Neural cell (in vitro differentiated cells): ENCODE results near the gene HAGHL. TPM values are rescaled to one million over a fixed set of nuclear protein-coding genes. Genes with fewer than 3 reads are reported as not detected.

Experiments used
- H2AFZ ChIP-seq: fragments of 200-600, 300-800 bp; sonication (generic), shearing (Covaris generic); 2 replicates; pipeline ENCODE4 v1.6.0; 2014; ENCODE audit warnings: low read depth, mild to moderate bottlenecking, antibody characterized with exemption, low read length, moderate library complexity
- H3F3A ChIP-seq: fragments of 200-600 bp; shearing (Covaris generic); 2 replicates; pipeline ENCODE4 v1.6.1; 2016; ENCODE audit warnings: mild to moderate bottlenecking, moderate library complexity, mixed read lengths, antibody characterized with exemption, low read length; ENCODE audit not compliant: insufficient read depth, poor library complexity, severe bottlenecking
- H3K27ac ChIP-seq: fragments of 200-600, 300-800 bp; sonication (generic), shearing (Covaris generic); 2 replicates; pipeline ENCODE4 v1.5.1; 2014; ENCODE audit warnings: mild to moderate bottlenecking, low read length, moderate library complexity
- H3K27me3 ChIP-seq: fragments of 300-800, 200-600 bp; sonication (generic), shearing (Covaris generic); 2 replicates; pipeline ENCODE4 v1.6.0; 2014; ENCODE audit warnings: mild to moderate bottlenecking, low read depth, low read length, moderate library complexity; ENCODE audit not compliant: insufficient read depth
- H3K36me3 ChIP-seq: fragments of 300-800, 200-600 bp; sonication (generic), shearing (Covaris generic); 2 replicates; pipeline ENCODE4 v1.5.1; 2014; ENCODE audit warnings: mild to moderate bottlenecking, antibody characterized with exemption, low read length, moderate library complexity; ENCODE audit not compliant: insufficient read depth
- H3K4me2 ChIP-seq: fragments of 300-800, 200-600 bp; sonication (generic), shearing (Covaris generic); 2 replicates; pipeline ENCODE4 v1.6.0; 2014; ENCODE audit warnings: mild to moderate bottlenecking, low read length
- H3K4me3 ChIP-seq: fragments of 300-800, 200-600 bp; sonication (generic), shearing (Covaris generic); 2 replicates; pipeline ENCODE4 v1.5.1; 2014; ENCODE audit warnings: mild to moderate bottlenecking, low read length, moderate library complexity
- H3K79me2 ChIP-seq: fragments of 200-600 bp; shearing (Covaris generic); replicated peaks from 2 replicates; pipeline ENCODE4 v1.6.0; 2014; ENCODE audit warnings: mild to moderate bottlenecking, low read length, moderate library complexity; ENCODE audit not compliant: insufficient read depth
- H3K9ac ChIP-seq: fragments of 300-800, 200-600 bp; sonication (generic), shearing (Covaris generic); 2 replicates; pipeline ENCODE4 v1.6.1; 2016; ENCODE audit warnings: mild to moderate bottlenecking, low read length, mixed read lengths
- H3K9me2 ChIP-seq: fragments of 200-600 bp; shearing (Covaris generic); 2 replicates; pipeline ENCODE4 v1.6.1; 2016; ENCODE audit warnings: mild to moderate bottlenecking, low read length, mixed read lengths; ENCODE audit not compliant: insufficient read depth
- H3K9me3 ChIP-seq: fragments of 200-600, 300-800 bp; sonication (generic), shearing (Covaris generic); 2 replicates; pipeline ENCODE4 v1.6.1; 2016; ENCODE audit warnings: mild to moderate bottlenecking, mixed run types, low read length, moderate library complexity, mixed read lengths
- H4K20me1 ChIP-seq: fragments of 200-600 bp; shearing (Covaris generic); 2 replicates; pipeline ENCODE4 v1.6.1; 2016; ENCODE audit warnings: mild to moderate bottlenecking, mixed run types; ENCODE audit not compliant: insufficient read depth
- CTCF ChIP-seq: fragments of 450-650 bp; IDR thresholded peaks from 2 replicates; pipeline ENCODE4 v1.5.1; 2014; ENCODE audit warnings: antibody characterized with exemption, mild to moderate bottlenecking, moderate library complexity; ENCODE audit not compliant: poor library complexity, severe bottlenecking
- EZH2 ChIP-seq: fragments of 200-600, 300-800 bp; shearing (Covaris generic), sonication (generic); IDR thresholded peaks from 2 replicates; pipeline ENCODE4 v1.6.1; 2014; ENCODE audit warnings: antibody characterized with exemption, low read length, borderline replicate concordance, mild to moderate bottlenecking; ENCODE audit not compliant: insufficient read depth, poor library complexity, severe bottlenecking
- MXI1 ChIP-seq: fragments of 450-650 bp; conservative IDR thresholded peaks from 2 replicates; pipeline ENCODE4 v1.6.1; 2014; ENCODE audit warnings: antibody characterized with exemption, mild to moderate bottlenecking; ENCODE audit not compliant: poor library complexity, severe bottlenecking
- POLR2AphosphoS5 ChIP-seq: IDR thresholded peaks from 2 replicates; pipeline ENCODE4 v1.6.1; 2012
- RAD21 ChIP-seq: fragments of 450-650 bp; conservative IDR thresholded peaks from 2 replicates; pipeline ENCODE4 v1.6.1; 2014; ENCODE audit warnings: antibody characterized with exemption, mild to moderate bottlenecking, moderate library complexity
- REST ChIP-seq: IDR thresholded peaks from 2 replicates; pipeline ENCODE4 v1.6.1; 2012; ENCODE audit warnings: borderline replicate concordance
- SMC3 ChIP-seq: fragments of 450-650 bp; conservative IDR thresholded peaks from 2 replicates; pipeline ENCODE4 v1.6.1; 2014; ENCODE audit warnings: antibody characterized with exemption, mild to moderate bottlenecking, moderate library complexity; ENCODE audit not compliant: poor library complexity
- TAF1 ChIP-seq: IDR thresholded peaks from 2 replicates; pipeline ENCODE4 v1.6.1; 2012; ENCODE audit warnings: low read depth
- polyA plus RNA-seq: library from polyadenylated mRNA; depleted of rRNA; stranded (reverse); fragments of >200 nt; gene quantifications from 2 replicates; pipeline ENCODE4 v1.2.3, GENCODE V29; 2014

Gene HAGHL
- polyA plus RNA-seq, 1 donor from 2014 or later = 28.3 TPM

DNA sequence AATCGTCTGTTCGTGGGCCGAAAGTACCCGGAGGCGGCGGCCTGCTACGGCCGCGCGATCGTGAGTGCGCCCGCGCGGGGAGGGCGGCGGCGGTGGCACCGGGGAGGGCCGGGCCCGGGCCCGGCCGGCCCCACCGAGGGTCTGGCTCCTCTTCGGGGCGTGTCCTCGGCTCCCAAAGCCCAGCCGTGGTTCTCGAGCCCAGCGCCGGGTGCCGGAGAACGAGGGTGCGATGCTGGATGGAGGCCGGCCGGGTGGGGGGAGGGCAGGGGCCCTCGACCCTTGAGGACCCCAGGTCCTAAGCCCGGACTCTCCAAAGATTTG is 46.3 kb upstream of the HAGHL start:
- Histone ChIP-seq H3K9me2 (no peaks in the 10 kb centered on the region), H3K36me3 (no peaks in the 10 kb centered on the region), H3F3A (no peaks in the 10 kb centered on the region), H3K9ac (peak overlapping the region; percentile 74), H3K4me2 (peak overlapping the region; percentile 93), H3K4me3 (peak overlapping the region; percentile 70), H3K9me3 (no peaks in the 10 kb centered on the region), H3K27me3 (no peaks in the 10 kb centered on the region), H3K27ac (no peak overlapping the region), H4K20me1 (peaks cover 6% of the 10 kb centered on the region), H2AFZ (no peak overlapping the region), H3K79me2 (peaks cover 20% of the 10 kb centered on the region)
- TF ChIP-seq EZH2 (no peak), REST (no peak), MXI1 (no peak), SMC3 (no peak), POLR2AphosphoS5 (no peak), RAD21 (no peak), TAF1 (no peak), CTCF (no peak)

- H3F3A ChIP-seq = no peaks in the 10 kb centered on the region
- no peak for TF ChIP-seq EZH2
- no peak overlapping the region for H2AFZ ChIP-seq
- H3K4me3 ChIP-seq = peak overlapping the region; percentile 70
- H3K9me3 ChIP-seq = no peaks in the 10 kb centered on the region
- no peaks in the 10 kb centered on the region for H3K27me3 ChIP-seq
- peak overlapping the region; percentile 74 for H3K9ac ChIP-seq
- H3K9me2 ChIP-seq = no peaks in the 10 kb centered on the region
- H3K4me2 ChIP-seq = peak overlapping the region; percentile 93
- peaks cover 20% of the 10 kb centered on the region for H3K79me2 ChIP-seq
- H3K36me3 ChIP-seq = no peaks in the 10 kb centered on the region
- H3K27ac ChIP-seq = no peak overlapping the region
- H4K20me1 ChIP-seq = peaks cover 6% of the 10 kb centered on the region
Measured at GRCh38 chr16:680967-681745, 45.8 kb upstream of the HAGHL start.
